HG03469 (cell line): ENCODE measurements around the gene ANTXR2.
A peak's percentile ranks its signal among the peaks of the same experiment; 100 is the strongest.
"Not testable (repeated sequence)": the region's sequence is repeated elsewhere in the genome, so short reads cannot be mapped to it uniquely, and the experiment has no call there.

Experiments
- ATAC-seq: cut with Tn5 transposase; IDR thresholded peaks from one replicate; pipeline ENCODE4 v1.9.1; 2021; ENCODE audit warnings: mild to moderate bottlenecking, moderate library complexity, moderate number of reproducible peaks; ENCODE audit not compliant: unreplicated experiment

Gene ANTXR2

GRCh38 chr4:79927931-79928330, 145.1 kb downstream of the ANTXR2 start:
- no peak for ATAC-seq

DNA sequence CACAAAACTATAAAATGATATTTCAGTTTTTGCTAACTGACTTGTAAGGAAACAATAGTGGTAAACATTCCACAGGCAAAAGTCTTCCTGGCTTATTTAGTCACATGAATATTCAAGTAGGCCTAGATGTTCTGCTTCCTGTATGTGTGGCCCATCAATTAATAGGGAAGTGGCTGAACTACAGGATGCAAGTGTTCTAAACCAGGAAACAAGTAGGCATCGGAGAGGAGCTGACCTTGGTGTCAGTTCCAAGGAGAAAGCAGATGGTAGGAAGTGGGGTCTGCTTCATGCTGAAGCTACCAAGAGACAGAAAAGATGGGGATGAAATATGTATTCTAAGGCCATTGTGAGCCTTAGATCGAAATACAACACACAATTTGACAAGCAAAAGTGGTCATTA, 149.7 kb downstream of the ANTXR2 start:
- no peak for ATAC-seq

GRCh38 chr4:79922011-79922410, 151.0 kb downstream of the ANTXR2 start:
- no peak for ATAC-seq

- no peak for ATAC-seq
These were observed 152.7 kb downstream of the ANTXR2 start for GRCh38 chr4:79920163-79920853.

GRCh38 chr4:79918292-79918691, 154.7 kb downstream of the ANTXR2 start:
- ATAC-seq, result no peak

- ATAC-seq, result peak; percentile 77
These were observed 155.8 kb downstream of the ANTXR2 start for GRCh38 chr4:79917246-79917645.

GRCh38 chr4:79915246-79915645, 157.8 kb downstream of the ANTXR2 start:
- ATAC-seq, result no peak

DNA sequence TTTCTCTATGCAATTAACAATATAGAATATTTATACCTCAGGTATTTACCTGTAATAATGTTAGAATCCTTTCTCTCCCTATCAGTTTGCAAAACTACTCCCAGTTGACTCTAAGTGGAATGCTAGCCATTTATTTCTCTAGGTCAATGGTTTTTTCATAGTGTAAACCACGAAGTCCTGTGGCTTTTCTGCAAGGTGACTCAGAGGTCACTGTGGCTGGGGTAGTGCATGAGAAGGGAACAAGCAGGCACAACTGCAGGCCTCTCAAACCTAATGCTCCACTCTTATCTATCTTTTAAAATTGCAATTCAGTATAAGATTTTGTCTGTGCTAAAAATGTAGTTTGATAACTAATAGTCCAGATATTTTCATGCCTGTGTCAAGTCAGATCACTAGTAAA, 159.4 kb downstream of the ANTXR2 start:
- ATAC-seq, result no peak

DNA sequence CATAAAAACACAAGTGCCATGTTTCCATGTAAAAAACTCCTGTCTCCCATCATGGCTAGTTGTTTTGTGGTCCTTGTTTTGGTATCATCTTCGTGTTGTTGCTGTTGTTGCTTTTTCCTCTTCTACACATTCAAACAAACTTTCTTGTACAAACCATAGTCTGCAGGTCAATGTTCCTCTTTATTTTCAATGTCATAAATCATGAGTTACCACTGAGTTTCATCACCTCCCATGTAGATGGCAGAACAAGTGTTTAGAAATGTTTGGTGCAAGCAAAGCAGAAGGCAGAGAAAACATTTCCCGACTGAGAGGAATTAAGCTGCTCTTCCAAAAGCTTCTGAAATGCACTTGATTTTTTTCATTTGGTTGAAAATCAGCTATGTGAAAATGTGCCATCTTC, 166.0 kb downstream of the ANTXR2 start:
- ATAC-seq, result no peak

DNA sequence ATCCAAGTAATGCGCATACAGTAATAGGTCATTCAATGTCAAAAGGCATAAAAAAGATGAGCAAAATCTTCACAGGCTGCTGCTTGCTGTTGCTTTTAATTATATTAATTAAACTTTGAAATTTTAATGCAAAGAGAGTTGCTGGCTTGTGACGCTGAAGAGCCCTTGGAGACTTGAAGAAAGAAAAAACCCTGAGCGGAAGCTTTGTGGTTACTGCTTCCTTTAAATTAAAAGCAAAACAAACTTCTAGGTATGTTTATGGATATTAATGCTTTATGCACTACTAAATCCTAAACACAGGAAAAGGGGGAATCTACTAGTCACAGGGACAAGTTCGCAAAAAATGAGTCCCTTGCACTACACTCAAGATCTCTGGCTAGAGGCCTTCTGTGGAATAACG, 166.7 kb downstream of the ANTXR2 start:
- ATAC-seq, result no peak

DNA sequence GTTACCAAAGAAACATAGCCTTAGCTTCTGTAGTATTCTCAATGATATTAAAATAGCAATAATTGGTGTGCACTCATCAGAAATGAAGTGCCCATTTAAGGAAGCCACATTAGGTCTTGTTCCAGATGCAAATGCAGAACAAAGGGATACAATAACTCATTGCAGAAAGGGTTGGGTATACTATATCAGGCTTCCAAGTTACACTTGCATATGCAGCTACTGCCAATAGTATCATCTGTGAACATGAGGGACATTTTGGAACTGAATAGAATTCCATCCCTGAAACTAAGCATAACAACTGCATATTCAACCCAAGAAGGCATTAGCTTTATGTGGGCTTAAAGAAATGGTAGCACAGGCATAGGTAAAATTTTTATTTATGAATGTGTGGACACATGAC, 167.8 kb downstream of the ANTXR2 start:
- no peak for ATAC-seq

GRCh38 chr4:79904331-79904730, 168.7 kb downstream of the ANTXR2 start:
- ATAC-seq, result no peak

GRCh38 chr4:79900182-79900581, 172.8 kb downstream of the ANTXR2 start:
- ATAC-seq, result no peak

DNA sequence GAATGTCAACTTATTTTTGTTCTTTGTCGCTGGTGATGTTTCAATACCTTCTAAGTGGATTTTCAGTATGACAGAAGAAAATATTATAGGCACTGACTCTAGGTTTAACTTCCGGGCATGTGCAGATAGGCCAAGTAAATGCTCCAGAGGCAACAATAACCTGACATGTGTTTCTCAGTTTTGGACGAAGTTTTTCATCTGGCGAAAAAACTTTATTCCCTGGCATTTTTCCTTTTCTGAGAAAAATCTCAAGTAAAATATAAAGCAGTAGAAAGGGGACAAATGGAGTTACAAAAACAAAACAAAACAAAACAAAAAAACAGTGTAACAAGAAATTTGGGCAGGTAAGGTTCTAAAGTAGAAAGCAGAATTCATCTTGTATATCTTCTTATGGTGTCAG, 173.5 kb downstream of the ANTXR2 start:
- ATAC-seq, result no peak

- ATAC-seq, result no peak
These were observed 175.0 kb downstream of the ANTXR2 start for GRCh38 chr4:79898055-79898454.

DNA sequence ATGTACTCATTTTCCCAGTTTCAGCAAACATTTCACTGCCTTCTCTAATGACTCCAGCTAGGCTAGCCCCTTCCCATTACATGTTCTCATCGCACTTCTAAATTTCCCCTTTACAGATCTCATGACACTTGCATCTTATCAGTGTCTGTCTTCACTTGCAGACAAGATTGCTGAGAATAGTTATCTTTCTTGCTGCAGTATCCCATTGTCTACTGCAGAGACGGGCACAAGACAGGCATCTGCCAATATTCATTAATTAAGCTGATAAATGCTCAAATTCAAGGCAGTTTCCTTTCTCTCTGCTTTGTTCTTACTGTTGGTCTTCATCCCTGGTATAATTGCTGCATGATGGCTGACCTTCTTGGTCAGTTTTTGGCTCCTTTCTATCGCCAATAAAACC, 175.9 kb downstream of the ANTXR2 start:
- ATAC-seq, result no peak

DNA sequence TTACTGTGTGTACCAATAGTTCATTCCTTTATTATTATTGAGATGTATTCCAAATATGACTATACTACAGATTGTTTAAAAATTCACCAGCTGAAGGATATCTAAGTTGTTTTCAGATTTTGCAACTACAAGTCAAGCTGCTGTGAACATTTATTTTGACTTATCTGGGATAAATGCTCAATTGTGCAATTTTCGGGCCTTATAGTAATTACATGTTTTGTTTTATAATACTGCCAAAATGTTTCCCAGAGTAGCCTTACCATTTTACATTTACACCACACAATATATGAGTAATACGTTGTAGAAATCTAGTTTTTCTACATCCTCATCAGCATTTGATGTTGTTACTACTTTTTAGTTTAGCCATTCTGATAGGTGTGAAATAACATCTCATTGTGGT, 179.6 kb downstream of the ANTXR2 start:
- no peak for ATAC-seq

GRCh38 chr4:79889026-79889425, 184.0 kb downstream of the ANTXR2 start:
- ATAC-seq, result not testable (repeated sequence)

DNA sequence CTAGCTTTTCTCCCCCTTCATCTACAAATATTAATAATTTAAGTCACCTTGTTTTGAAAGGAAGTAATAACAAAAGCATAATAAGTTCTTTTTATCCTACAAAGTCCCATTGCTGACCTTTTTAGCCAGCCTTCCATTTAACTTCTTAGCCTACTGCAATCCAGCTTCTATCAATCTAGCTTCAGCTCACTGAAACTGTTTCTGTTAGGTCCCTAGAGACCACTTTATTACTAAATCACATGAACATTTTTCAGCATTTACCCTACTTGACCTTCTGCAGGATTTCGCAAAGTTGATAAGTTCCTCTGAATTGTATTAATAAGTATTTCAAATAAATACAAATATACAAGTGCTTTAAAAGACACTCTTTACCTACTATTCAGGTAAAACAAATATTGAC, 186.5 kb downstream of the ANTXR2 start:
- ATAC-seq, result no peak

GRCh38 chr4:79886021-79886420, 187.0 kb downstream of the ANTXR2 start:
- no peak for ATAC-seq

GRCh38 chr4:79883290-79883689, 189.7 kb downstream of the ANTXR2 start:
- no peak for ATAC-seq

DNA sequence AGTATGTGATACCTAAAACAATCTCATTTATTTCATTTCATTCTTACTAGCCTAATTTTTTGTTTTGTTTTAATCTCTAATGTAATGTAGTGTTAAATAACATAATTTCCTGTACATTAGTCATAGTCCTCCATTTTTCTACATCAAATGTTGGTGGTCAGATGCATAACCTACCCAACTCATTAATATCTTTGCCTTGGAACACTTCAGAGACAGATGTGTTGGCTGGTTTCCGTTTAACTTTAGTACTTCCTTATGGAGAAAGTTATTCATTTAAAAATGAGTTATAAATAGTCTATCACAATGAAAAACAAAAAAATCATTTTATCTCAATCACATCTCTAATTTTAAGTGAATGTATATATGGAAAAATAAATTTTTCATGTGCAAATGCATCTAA, 190.2 kb downstream of the ANTXR2 start:
- ATAC-seq, result no peak

GRCh38 chr4:79881407-79881806, 191.6 kb downstream of the ANTXR2 start:
- no peak for ATAC-seq
